A549 (cell line): ENCODE results near the gene EPYC. TPM values are rescaled to one million over a fixed set of nuclear protein-coding genes. Genes with fewer than 3 reads are reported as not detected.

Source experiments
- ATAC-seq, 2 experiments: fragments of 200-7000 bp in 1 of 2; fragments of >200 bp in 1 of 2; cut with Nextera tagmentation in 1 of 2; cut with Tn5 transposase in 1 of 2; 3 replicates each; pipeline versions ENCODE4 v1.8.0 to v1.9.1; 2018 to 2020; ENCODE audit warnings: mild to moderate bottlenecking in 1 of 2, moderate library complexity in 1 of 2
- CTCF ChIA-PET: fragments of 300-600 bp; sonication (Branson Sonifier 250); formaldehyde crosslinking; extraction: SDS; loops from one replicate; lab custom pipeline; 2021; ENCODE audit warnings: antibody characterized with exemption, inconsistent platforms; lab: Yijun Ruan, JAX
- POLR2A ChIA-PET: fragments of 350-600 bp; formaldehyde crosslinking; extraction: SDS; loops from one replicate; lab custom pipeline; 2021; ENCODE audit warnings: antibody characterized with exemption, inconsistent platforms; lab: Yijun Ruan, JAX
- DNase-seq, 2 experiments: peaks; one replicate each; pipeline versions ENCODE4 v3.0.0 to v3.0.0-alpha.2; 2011 to 2016; ENCODE audit warnings: low read depth in 1 of 2, low spot score in 1 of 2
- FAIRE-seq: peaks from 2 replicates; lab custom pipeline; 2011; peaks lifted over from hg19 to GRCh38; lab: Jason Lieb, UNC
- H3K27ac ChIP-seq, 2 experiments: fragments of >200 bp; sonication (Bioruptor Twin); formaldehyde crosslinking; 3 replicates each; pipeline ENCODE4 v1.5.1; 2016 to 2017
- H3K4me1 ChIP-seq: fragments of >200 bp; sonication (Bioruptor Twin); formaldehyde crosslinking; 3 replicates; pipeline ENCODE4 v1.6.1; 2016
- H3K4me2 ChIP-seq: fragments of >200 bp; sonication (Bioruptor Twin); formaldehyde crosslinking; 3 replicates; pipeline ENCODE4 v1.6.1; 2016
- H3K4me3 ChIP-seq: fragments of >200 bp; sonication (Bioruptor Twin); formaldehyde crosslinking; 3 replicates; pipeline ENCODE4 v1.5.1; 2016
- H3K9me3 ChIP-seq: fragments of >200 bp; sonication (Bioruptor Twin); formaldehyde crosslinking; 3 replicates; pipeline ENCODE4 v1.6.1; 2016
- CBX8 ChIP-seq: fragments of 200-600 bp; sonication (generic); IDR thresholded peaks from 2 replicates; pipeline ENCODE4 v1.6.1; 2016
- CEBPB ChIP-seq, 2 experiments: fragments of >200 bp in 1 of 2; sonication (Bioruptor Twin) in 1 of 2; formaldehyde crosslinking in 1 of 2; IDR thresholded peaks; 2 replicates each; pipeline ENCODE4 v1.6.1; 2012 to 2016
- CHD4 ChIP-seq: fragments of 200-600 bp; sonication (generic); IDR thresholded peaks from 2 replicates; pipeline ENCODE4 v1.6.1; 2016; ENCODE audit warnings: antibody characterized with exemption, mild to moderate bottlenecking, borderline replicate concordance
- EHMT2 ChIP-seq: fragments of 200-600 bp; sonication (generic); IDR thresholded peaks from 2 replicates; pipeline ENCODE4 v1.6.1; 2016; ENCODE audit warnings: antibody characterized with exemption, low read depth, mild to moderate bottlenecking, moderate library complexity
- EP300 ChIP-seq, 2 experiments: fragments of >200 bp; sonication (Bioruptor Twin); formaldehyde crosslinking; IDR thresholded peaks; 2 replicates in 1 of 2; 3 replicates in 1 of 2; pipeline ENCODE4 v1.6.1; 2016 to 2017
- FOXS1 ChIP-seq: fragments of 250-450 bp; sonication (Bioruptor Pico); IDR thresholded peaks from 2 replicates; pipeline ENCODE4 v1.5.0; 2020; ENCODE audit warnings: mild to moderate bottlenecking, moderate library complexity
- HDAC2 ChIP-seq: fragments of 200-600 bp; sonication (generic); IDR thresholded peaks from 2 replicates; pipeline ENCODE4 v1.6.1; 2016
- HOXB5 ChIP-seq: fragments of 250-450 bp; sonication (Bioruptor Pico); IDR thresholded peaks from 2 replicates; pipeline ENCODE4 v1.5.0; 2020; ENCODE audit warnings: mild to moderate bottlenecking, moderate library complexity
- NPAS2 ChIP-seq: fragments of 250-450 bp; sonication (Bioruptor Pico); IDR thresholded peaks from 2 replicates; pipeline ENCODE4 v1.8.0; 2022; ENCODE audit warnings: mild to moderate bottlenecking, moderate library complexity, borderline replicate concordance
- NR3C1 ChIP-seq: fragments of >200 bp; sonication (Bioruptor Twin); formaldehyde crosslinking; IDR thresholded peaks from 3 replicates; pipeline ENCODE4 v1.6.1; 2017
- PHF8 ChIP-seq: fragments of 200-600 bp; sonication (generic); IDR thresholded peaks from 2 replicates; pipeline ENCODE4 v1.6.1; 2016; ENCODE audit warnings: low read depth, mild to moderate bottlenecking, antibody characterized with exemption, moderate library complexity, borderline replicate concordance
- POLR2A ChIP-seq: IDR thresholded peaks from 2 replicates; pipeline ENCODE4 v1.6.1; 2012; ENCODE audit warnings: mild to moderate bottlenecking, low read length
- RAD21 ChIP-seq, 2 experiments: fragments of >200 bp in 1 of 2; sonication (Bioruptor Twin) in 1 of 2; formaldehyde crosslinking in 1 of 2; IDR thresholded peaks in 1 of 2; conservative IDR thresholded peaks in 1 of 2; 2 replicates in 1 of 2; 3 replicates in 1 of 2; pipeline ENCODE4 v1.6.1; 2012 to 2018; ENCODE audit warnings: inconsistent platforms in 1 of 2
- RARB ChIP-seq: fragments of 250-450 bp; sonication (Bioruptor Pico); IDR thresholded peaks from 2 replicates; pipeline ENCODE4 v1.8.0; 2021; ENCODE audit warnings: mild to moderate bottlenecking, moderate library complexity
- RCOR1 ChIP-seq: fragments of 150-350 bp; IDR thresholded peaks from 2 replicates; pipeline ENCODE4 v1.6.1; 2014; ENCODE audit warnings: antibody characterized with exemption, low read length, low read depth
- TFCP2L1 ChIP-seq: fragments of 250-450 bp; sonication (Bioruptor Pico); IDR thresholded peaks from 2 replicates; pipeline ENCODE4 v1.5.0; 2021; ENCODE audit warnings: mild to moderate bottlenecking
- WGBS: methylation state at CpG from one replicate; pipeline ENCODE4 v1.1.6; 2017; ENCODE audit errors: missing lambda C conversion rate; 5-methylcytosine and 5-hydroxymethylcytosine counted together
- polyA plus RNA-seq, 4 experiments: library from polyadenylated mRNA; depleted of rRNA in 3 of 4; stranded (reverse); fragments of >200 nt; fragmentation: RNase III in 1 of 4; extraction: RNeasy Plus Mini Kit Qiagen cat#74134 plus additional on column Dnase treatment in 1 of 4; gene quantifications; 2 replicates in 3 of 4; 3 replicates in 1 of 4; pipeline ENCODE4 v1.2.3, GENCODE V29; 2011 to 2017
- TF ChIP-seq, protein P1 (sequence below): fragments of >200 bp; sonication (Bioruptor Twin); formaldehyde crosslinking; IDR thresholded peaks from 2 replicates; pipeline ENCODE4 v1.6.1; 2016
- TF ChIP-seq, protein P2 (sequence below): IDR thresholded peaks from 2 replicates; pipeline ENCODE4 v1.6.1; 2012
- TF ChIP-seq, protein P3 (sequence below): IDR thresholded peaks from 2 replicates; pipeline ENCODE4 v1.6.1; 2012; ENCODE audit warnings: low read depth, borderline replicate concordance
- TF ChIP-seq, protein P4 (sequence below): fragments of 150-350 bp; IDR thresholded peaks from 2 replicates; pipeline ENCODE4 v1.6.1; 2014; ENCODE audit warnings: low read depth, mild to moderate bottlenecking, low read length
- TF ChIP-seq, protein P5 (sequence below): fragments of 250-450 bp; sonication (Bioruptor Pico); IDR thresholded peaks from 2 replicates; pipeline ENCODE4 v1.5.0; 2021; ENCODE audit warnings: mild to moderate bottlenecking, moderate library complexity, borderline replicate concordance

EPYC gene
- polyA plus RNA-seq, 2 of the 4 experiments (the other 2 are of a cell fraction) = not detected

DNA sequence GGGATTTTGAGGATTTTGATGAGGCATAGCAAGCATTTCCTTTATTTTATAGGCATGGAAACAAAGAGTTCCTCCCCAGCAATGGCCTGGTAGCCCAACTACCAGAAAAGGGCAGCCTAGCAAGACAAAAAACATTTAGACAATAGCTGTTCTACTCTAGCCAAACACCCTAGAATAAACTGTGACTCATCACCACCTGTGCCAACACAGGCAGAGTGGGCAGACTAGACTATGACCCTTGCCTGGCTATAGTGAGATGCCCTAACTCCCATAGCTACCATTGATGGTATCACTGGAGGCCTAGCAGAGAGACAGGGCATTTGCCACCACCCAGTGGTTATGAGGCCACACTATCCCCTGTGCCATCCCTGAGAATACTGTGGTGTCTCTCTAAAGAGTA, 34.3 kb downstream of the EPYC start:
- H3K4me3 ChIP-seq = no peak overlapping the region
- TF ChIP-seq EP300 (IDR thresholded peaks at IDR 0.05) = no peak
- TF ChIP-seq CEBPB (IDR thresholded peaks at IDR 0.05) = no peak
- no peak for TF ChIP-seq NPAS2
- TF ChIP-seq RCOR1 = no peak
- TF ChIP-seq CBX8 = no peak
- TF ChIP-seq, protein P1, sequence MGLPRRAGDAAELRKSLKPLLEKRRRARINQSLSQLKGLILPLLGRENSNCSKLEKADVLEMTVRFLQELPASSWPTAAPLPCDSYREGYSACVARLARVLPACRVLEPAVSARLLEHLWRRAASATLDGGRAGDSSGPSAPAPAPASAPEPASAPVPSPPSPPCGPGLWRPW = no peak
- TF ChIP-seq PHF8 = no peak
- no peak for FAIRE-seq
- no peaks in the 10 kb centered on the region for H3K9me3 ChIP-seq
- POLR2A ChIA-PET = no interaction called here
- peak; percentile 47 to 71; a peak in 3 of 6 replicates for ATAC-seq
- no peak overlapping the region for H3K27ac ChIP-seq
- 0 out of 3 replicates have a peak overlapping the region, but pooled peaks have one; percentile 11 for H3K4me2 ChIP-seq
- peak in 1 of 2 experiments; percentile 36 for DNase-seq
- peaks cover 17% of the 10 kb centered on the region for H3K4me1 ChIP-seq
- CTCF ChIA-PET = interaction anchor here (1.5 to 2.1 kb wide), 2 partner anchors 8 to 11 kb away, joined by 5 to 13 read pairs; no protein-coding TSS in a partner anchor

DNA sequence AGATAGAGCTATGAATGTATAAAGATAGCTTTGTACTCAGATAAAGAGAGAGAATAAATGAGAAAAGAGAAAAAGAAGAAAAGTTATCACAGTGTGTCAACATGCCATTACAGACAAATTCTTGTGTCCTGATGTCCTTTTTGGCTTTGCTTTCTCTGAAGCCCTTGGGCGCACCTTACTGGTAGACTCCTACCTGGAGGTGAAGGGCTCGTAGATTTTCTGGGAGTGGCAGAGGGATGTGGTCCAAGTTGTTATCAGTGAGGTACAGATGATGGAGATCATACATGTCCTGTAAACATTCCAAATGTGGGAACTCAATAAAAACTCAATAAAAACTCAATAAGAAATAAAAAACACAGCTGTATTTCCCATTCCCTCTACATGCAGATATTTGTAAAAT, 34.9 kb downstream of the EPYC start:
- Histone ChIP-seq H3K27ac (no peak overlapping the region), H3K4me3 (no peak overlapping the region), H3K9me3 (no peaks in the 10 kb centered on the region), H3K4me2 (no peak overlapping the region), H3K4me1 (peaks cover 17% of the 10 kb centered on the region)
- FAIRE-seq (no peak), DNase-seq (no peak), ATAC-seq (no peak)
- 70% methylated on average over 2 of the region's 2 CpGs for WGBS
- ChIA-PET CTCF (interaction anchor here (1.4 to 2.1 kb wide), 3 partner anchors 8 to 385 kb away, joined by 5 to 13 read pairs (median 8); no protein-coding TSS in a partner anchor), POLR2A (no interaction called here)
- TF ChIP-seq, protein P2, sequence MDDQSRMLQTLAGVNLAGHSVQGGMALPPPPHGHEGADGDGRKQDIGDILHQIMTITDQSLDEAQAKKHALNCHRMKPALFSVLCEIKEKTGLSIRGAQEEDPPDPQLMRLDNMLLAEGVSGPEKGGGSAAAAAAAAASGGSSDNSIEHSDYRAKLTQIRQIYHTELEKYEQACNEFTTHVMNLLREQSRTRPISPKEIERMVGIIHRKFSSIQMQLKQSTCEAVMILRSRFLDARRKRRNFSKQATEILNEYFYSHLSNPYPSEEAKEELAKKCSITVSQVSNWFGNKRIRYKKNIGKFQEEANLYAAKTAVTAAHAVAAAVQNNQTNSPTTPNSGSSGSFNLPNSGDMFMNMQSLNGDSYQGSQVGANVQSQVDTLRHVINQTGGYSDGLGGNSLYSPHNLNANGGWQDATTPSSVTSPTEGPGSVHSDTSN = no peak
- TF ChIP-seq, protein P3, sequence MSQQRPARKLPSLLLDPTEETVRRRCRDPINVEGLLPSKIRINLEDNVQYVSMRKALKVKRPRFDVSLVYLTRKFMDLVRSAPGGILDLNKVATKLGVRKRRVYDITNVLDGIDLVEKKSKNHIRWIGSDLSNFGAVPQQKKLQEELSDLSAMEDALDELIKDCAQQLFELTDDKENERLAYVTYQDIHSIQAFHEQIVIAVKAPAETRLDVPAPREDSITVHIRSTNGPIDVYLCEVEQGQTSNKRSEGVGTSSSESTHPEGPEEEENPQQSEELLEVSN = no peak
- TF ChIP-seq HDAC2 (no peak), POLR2A (no peak), CHD4 (no peak)
- TF ChIP-seq, protein P4, sequence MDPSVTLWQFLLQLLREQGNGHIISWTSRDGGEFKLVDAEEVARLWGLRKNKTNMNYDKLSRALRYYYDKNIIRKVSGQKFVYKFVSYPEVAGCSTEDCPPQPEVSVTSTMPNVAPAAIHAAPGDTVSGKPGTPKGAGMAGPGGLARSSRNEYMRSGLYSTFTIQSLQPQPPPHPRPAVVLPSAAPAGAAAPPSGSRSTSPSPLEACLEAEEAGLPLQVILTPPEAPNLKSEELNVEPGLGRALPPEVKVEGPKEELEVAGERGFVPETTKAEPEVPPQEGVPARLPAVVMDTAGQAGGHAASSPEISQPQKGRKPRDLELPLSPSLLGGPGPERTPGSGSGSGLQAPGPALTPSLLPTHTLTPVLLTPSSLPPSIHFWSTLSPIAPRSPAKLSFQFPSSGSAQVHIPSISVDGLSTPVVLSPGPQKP = no peak

DNA sequence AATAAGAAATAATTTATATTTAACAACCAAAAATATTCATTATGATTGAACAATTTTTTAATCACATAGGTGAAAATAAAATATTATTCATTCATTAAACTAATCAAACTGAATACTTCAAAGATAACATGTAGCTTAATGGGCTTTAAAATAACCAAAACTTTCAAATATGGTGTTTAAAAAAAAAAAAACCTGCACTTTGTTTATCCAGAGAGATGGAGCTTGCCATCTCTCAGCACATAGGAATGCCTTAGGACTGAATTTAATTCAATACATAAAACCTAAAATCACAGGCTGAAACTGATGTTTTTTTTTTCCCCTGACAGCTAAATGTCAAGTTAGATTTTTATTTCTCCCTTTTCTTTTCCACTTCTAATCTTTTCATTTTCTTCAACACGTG, 35.4 kb downstream of the EPYC start:
- Histone ChIP-seq H3K4me1 (peaks cover 13% of the 10 kb centered on the region), H3K9me3 (no peaks in the 10 kb centered on the region), H3K27ac (no peak overlapping the region), H3K4me2 (no peak overlapping the region), H3K4me3 (no peak overlapping the region)
- WGBS = 3% methylated on average over 1 of the region's 1 CpG
- FAIRE-seq (no peak), ATAC-seq (no peak), DNase-seq (no peak)
- CTCF ChIA-PET = interaction anchor here (1.4 to 2.1 kb wide), 3 partner anchors 9 to 386 kb away, joined by 5 to 13 read pairs (median 8); no protein-coding TSS in a partner anchor
- TF ChIP-seq, protein P5, sequence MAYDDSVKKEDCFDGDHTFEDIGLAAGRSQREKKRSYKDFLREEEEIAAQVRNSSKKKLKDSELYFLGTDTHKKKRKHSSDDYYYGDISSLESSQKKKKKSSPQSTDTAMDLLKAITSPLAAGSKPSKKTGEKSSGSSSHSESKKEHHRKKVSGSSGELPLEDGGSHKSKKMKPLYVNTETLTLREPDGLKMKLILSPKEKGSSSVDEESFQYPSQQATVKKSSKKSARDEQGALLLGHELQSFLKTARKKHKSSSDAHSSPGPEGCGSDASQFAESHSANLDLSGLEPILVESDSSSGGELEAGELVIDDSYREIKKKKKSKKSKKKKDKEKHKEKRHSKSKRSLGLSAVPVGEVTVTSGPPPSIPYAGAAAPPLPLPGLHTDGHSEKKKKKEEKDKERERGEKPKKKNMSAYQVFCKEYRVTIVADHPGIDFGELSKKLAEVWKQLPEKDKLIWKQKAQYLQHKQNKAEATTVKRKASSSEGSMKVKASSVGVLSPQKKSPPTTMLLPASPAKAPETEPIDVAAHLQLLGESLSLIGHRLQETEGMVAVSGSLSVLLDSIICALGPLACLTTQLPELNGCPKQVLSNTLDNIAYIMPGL = no peak
- no peak for TF ChIP-seq TFCP2L1
- TF ChIP-seq RAD21 (conservative IDR thresholded peaks at IDR 0.05 in 1 of 2, IDR thresholded peaks at IDR 0.05 in 1 of 2) = no peak
- no peak for TF ChIP-seq RARB
- TF ChIP-seq HOXB5 = no peak
- no peak for TF ChIP-seq FOXS1 (CRISPR knock-in tag)
- TF ChIP-seq, protein P4 = no peak
- no peak for TF ChIP-seq NR3C1
- TF ChIP-seq EHMT2 = no peak
- POLR2A ChIA-PET = no interaction called here
